Activated CD4-positive, alpha-beta T cell treated with anti-CD3 and anti-CD28 coated beads, Interleukin-2, amount 10 ng/mL, durations not matched to agents 24 days and 14 days (primary cell): ENCODE results near the gene ACADS. TPM values are rescaled to one million over a fixed set of nuclear protein-coding genes. Genes with fewer than 3 reads are reported as not detected.
"Not testable (repeated sequence)": the region's sequence is repeated elsewhere in the genome, so short reads cannot be mapped to it uniquely, and the experiment has no call there.

ENCODE experiments used
- DNase-seq: peaks from one replicate; pipeline ENCODE4 v3.0.0; 2022
- H3K27ac Mint-ChIP-seq: one replicate; pipeline ENCODE4 v1.8.0; 2022; ENCODE audit warnings: mild to moderate bottlenecking, mixed read lengths
- H3K27me3 Mint-ChIP-seq: one replicate; pipeline ENCODE4 v1.8.0; 2022; ENCODE audit warnings: mixed read lengths
- H3K36me3 Mint-ChIP-seq: one replicate; pipeline ENCODE4 v1.8.0; 2022; ENCODE audit warnings: low read depth, mild to moderate bottlenecking, mixed read lengths
- H3K4me1 Mint-ChIP-seq: one replicate; pipeline ENCODE4 v1.8.0; 2021; ENCODE audit warnings: mixed read lengths
- H3K4me3 Mint-ChIP-seq: one replicate; pipeline ENCODE4 v1.8.0; 2022; ENCODE audit warnings: mild to moderate bottlenecking, moderate library complexity, mixed read lengths
- H3K9me3 Mint-ChIP-seq: one replicate; pipeline ENCODE4 v1.8.0; 2021; ENCODE audit warnings: mixed read lengths
- intact Hi-C: fragments of 100-400 bp; cut with micrococcal nuclease; formaldehyde crosslinking; loops from one replicate; pipeline ENCODE4 v1.15.1; 2023
- total RNA-seq: library from RNA; stranded (reverse); gene quantifications from 2 replicates; pipeline ENCODE4 v1.2.3, GENCODE V29; 2022

The ACADS gene
- total RNA-seq, 1 donor from 2014 or later, result 11.7 TPM

GRCh38 chr12:120724720-120725119, 906 bp upstream of the ACADS start:
- H3K36me3 Mint-ChIP-seq, result peaks cover 41% of the 10 kb centered on the region
- peaks cover 24% of the 10 kb centered on the region for H3K4me1 Mint-ChIP-seq
- no peaks in the 10 kb centered on the region for H3K27me3 Mint-ChIP-seq
- DNase-seq, result no peak
- H3K4me3 Mint-ChIP-seq, result peak overlapping the region; percentile 97
- H3K27ac Mint-ChIP-seq, result peak overlapping the region; percentile 59
- intact Hi-C loops, result loop anchor here (1.0 to 5.0 kb wide), 3 partner anchors 14 to 142 kb away; partner anchors contain the start of genes POP5 and UNC119B
- H3K9me3 Mint-ChIP-seq, result no peaks in the 10 kb centered on the region

GRCh38 chr12:120725151-120725658, 421 bp upstream of the ACADS start:
- no peak for DNase-seq
- peak overlapping the region; percentile 59 for H3K27ac Mint-ChIP-seq
- peak overlapping the region; percentile 97 for H3K4me3 Mint-ChIP-seq
- peaks cover 20% of the 10 kb centered on the region for H3K4me1 Mint-ChIP-seq
- H3K27me3 Mint-ChIP-seq, result no peaks in the 10 kb centered on the region
- intact Hi-C loops, result loop anchor here (1.0 to 5.0 kb wide), 3 partner anchors 14 to 143 kb away; partner anchors contain the start of genes POP5 and UNC119B
- no peaks in the 10 kb centered on the region for H3K9me3 Mint-ChIP-seq
- peaks cover 39% of the 10 kb centered on the region for H3K36me3 Mint-ChIP-seq

- DNase-seq, result no peak
- Mint-ChIP-seq H3K4me3 (peak overlapping the region; percentile 97), H3K27ac (peak overlapping the region; percentile 88), H3K27me3 (no peaks in the 10 kb centered on the region), H3K36me3 (peaks cover 33% of the 10 kb centered on the region), H3K4me1 (peaks cover 17% of the 10 kb centered on the region), H3K9me3 (no peaks in the 10 kb centered on the region)
- intact Hi-C loops, result loop anchor here (5.0 kb wide), 1 partner anchor 144 kb away; the partner anchor contains the start of gene POP5
Measured at GRCh38 chr12:120726510-120726793, 826 bp downstream of the ACADS start.

GRCh38 chr12:120726961-120727360, 1.3 kb downstream of the ACADS start:
- Mint-ChIP-seq H3K9me3 (no peaks in the 10 kb centered on the region), H3K4me3 (peak overlapping the region; percentile 97)
- intact Hi-C loops, result loop anchor here (5.0 kb wide), 1 partner anchor 145 kb away; the partner anchor contains the start of gene POP5

GRCh38 chr12:120732198-120732597, 6.6 kb downstream of the ACADS start:
- DNase-seq, H3K9me3 Mint-ChIP-seq, H3K4me1 Mint-ChIP-seq, H3K27me3 Mint-ChIP-seq, H3K27ac Mint-ChIP-seq, H3K4me3 Mint-ChIP-seq, intact Hi-C loops: not testable (repeated sequence)
- peaks cover 21% of the 10 kb centered on the region for H3K36me3 Mint-ChIP-seq

More at GRCh38 chr12:120726961-120727360, 1.3 kb downstream of the ACADS start:
- peaks cover 33% of the 10 kb centered on the region for H3K36me3 Mint-ChIP-seq
- no peak for DNase-seq
- no peaks in the 10 kb centered on the region for H3K27me3 Mint-ChIP-seq
- peaks cover 17% of the 10 kb centered on the region for H3K4me1 Mint-ChIP-seq
- no peak overlapping the region for H3K27ac Mint-ChIP-seq

GRCh38 chr12:120733574-120733973, 7.9 kb downstream of the ACADS start:
- Mint-ChIP-seq H3K27me3 (no peaks in the 10 kb centered on the region), H3K36me3 (peaks cover 17% of the 10 kb centered on the region), H3K4me1 (no peaks in the 10 kb centered on the region), H3K4me3 (no peak overlapping the region), H3K9me3 (no peaks in the 10 kb centered on the region), H3K27ac (no peak overlapping the region)
- intact Hi-C loops, result no loop called here
- no peak for DNase-seq

GRCh38 chr12:120734210-120734609, 8.6 kb downstream of the ACADS start:
- H3K27me3 Mint-ChIP-seq, result no peaks in the 10 kb centered on the region
- no peak overlapping the region for H3K4me3 Mint-ChIP-seq
- no peak for DNase-seq
- intact Hi-C loops, result no loop called here
- no peaks in the 10 kb centered on the region for H3K9me3 Mint-ChIP-seq
- no peaks in the 10 kb centered on the region for H3K4me1 Mint-ChIP-seq
- H3K27ac Mint-ChIP-seq, result no peak overlapping the region
- H3K36me3 Mint-ChIP-seq, result peaks cover 17% of the 10 kb centered on the region

- no peak for DNase-seq
- Mint-ChIP-seq H3K4me3 (no peak overlapping the region), H3K9me3 (no peaks in the 10 kb centered on the region), H3K36me3 (peaks cover 11% of the 10 kb centered on the region), H3K27me3 (no peaks in the 10 kb centered on the region), H3K27ac (no peak overlapping the region), H3K4me1 (no peaks in the 10 kb centered on the region)
- intact Hi-C loops, result no loop called here
Measured at GRCh38 chr12:120735181-120735580, 9.6 kb downstream of the ACADS start.

GRCh38 chr12:120736404-120737331, 11.0 kb downstream of the ACADS start:
- DNase-seq, result no peak
- Mint-ChIP-seq H3K4me3 (no peak overlapping the region), H3K36me3 (peaks cover 7% of the 10 kb centered on the region), H3K4me1 (no peaks in the 10 kb centered on the region), H3K27ac (no peak overlapping the region), H3K9me3 (no peaks in the 10 kb centered on the region), H3K27me3 (no peaks in the 10 kb centered on the region)
- intact Hi-C loops, result no loop called here

- peaks cover 5% of the 10 kb centered on the region for H3K36me3 Mint-ChIP-seq
- H3K27me3 Mint-ChIP-seq, result no peaks in the 10 kb centered on the region
- no peaks in the 10 kb centered on the region for H3K4me1 Mint-ChIP-seq
- no peak for DNase-seq
- H3K4me3 Mint-ChIP-seq, result no peak overlapping the region
- H3K9me3 Mint-ChIP-seq, result no peaks in the 10 kb centered on the region
- intact Hi-C loops, result no loop called here
- H3K27ac Mint-ChIP-seq, result no peak overlapping the region
Measured at GRCh38 chr12:120737557-120738251, 12.1 kb downstream of the ACADS start.

- intact Hi-C loops, result no loop called here
- Mint-ChIP-seq H3K27me3 (no peaks in the 10 kb centered on the region), H3K27ac (no peak overlapping the region), H3K4me1 (no peaks in the 10 kb centered on the region), H3K4me3 (no peak overlapping the region), H3K36me3 (peaks cover 1% of the 10 kb centered on the region), H3K9me3 (no peaks in the 10 kb centered on the region)
- no peak for DNase-seq
Measured at GRCh38 chr12:120738252-120739030, 12.8 kb downstream of the ACADS start.

GRCh38 chr12:120739031-120739762, 13.6 kb downstream of the ACADS start:
- Mint-ChIP-seq H3K27me3 (no peaks in the 10 kb centered on the region), H3K4me3 (no peak overlapping the region), H3K27ac (no peak overlapping the region), H3K4me1 (no peaks in the 10 kb centered on the region), H3K9me3 (no peaks in the 10 kb centered on the region), H3K36me3 (peaks cover 1% of the 10 kb centered on the region)
- DNase-seq, result no peak
- intact Hi-C loops, result no loop called here
